Measurements from ENCODE around the gene FAM9A.
A peak's percentile ranks its signal among the peaks of the same experiment; 100 is the strongest.

Gene FAM9A

DNA sequence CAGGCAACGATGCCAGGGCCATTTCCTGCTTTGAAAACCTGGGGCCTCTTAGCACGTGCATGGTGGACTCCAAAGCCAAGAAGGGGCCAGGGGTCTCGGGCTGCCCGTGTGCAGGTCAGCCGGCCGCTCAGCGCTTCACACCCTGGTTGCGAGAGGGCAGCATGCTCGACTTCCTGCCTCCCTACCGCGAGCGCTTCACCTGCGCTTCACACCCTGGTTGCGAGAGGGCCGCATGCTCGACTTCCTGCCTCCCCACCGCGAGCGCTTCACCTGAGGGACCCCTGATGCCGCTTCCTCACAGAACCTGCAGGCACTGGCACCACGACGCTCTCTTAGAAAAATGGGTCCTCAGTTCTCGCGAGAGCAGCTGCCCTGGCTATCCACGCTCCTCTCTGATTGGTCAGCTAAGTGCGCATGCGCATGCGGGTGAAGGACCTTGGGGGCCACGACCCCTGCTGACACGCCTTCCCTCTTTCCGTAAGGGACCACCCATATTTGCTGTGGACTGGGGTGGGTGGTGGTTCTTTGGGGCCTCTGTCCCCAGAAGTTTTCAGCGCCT is at the start of gene FAM9A:
Gene FAM9A, minus strand, starts transcription at position 343 of the 559 bp plus-strand sequence. CDS start 1,212 bp downstream, outside the sequence.
- no peak for DNase-seq (ENCODE audit: low spot score)

DNA sequence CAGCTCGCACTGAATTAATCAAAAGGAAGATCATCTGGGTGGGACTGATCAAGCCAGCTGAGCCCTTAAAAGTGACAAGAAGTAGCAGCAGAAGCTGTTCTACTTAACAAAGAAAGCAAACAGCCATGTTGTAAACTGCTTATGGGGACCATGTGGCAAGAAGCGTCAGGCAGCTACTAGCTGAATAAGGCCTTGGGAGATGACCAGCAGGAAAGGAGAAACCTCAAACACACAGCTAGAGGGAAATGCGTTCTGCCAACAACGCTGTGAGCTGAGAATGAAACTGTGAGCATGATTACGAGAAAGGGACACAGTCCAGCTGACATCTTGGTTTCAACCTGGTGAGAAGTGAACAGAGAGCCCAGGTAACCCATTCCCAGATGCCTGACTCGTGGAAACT is 49.3 kb upstream of the FAM9A start:
- peak; percentile 5 for DNase-seq (ENCODE audit: low spot score)

DNA sequence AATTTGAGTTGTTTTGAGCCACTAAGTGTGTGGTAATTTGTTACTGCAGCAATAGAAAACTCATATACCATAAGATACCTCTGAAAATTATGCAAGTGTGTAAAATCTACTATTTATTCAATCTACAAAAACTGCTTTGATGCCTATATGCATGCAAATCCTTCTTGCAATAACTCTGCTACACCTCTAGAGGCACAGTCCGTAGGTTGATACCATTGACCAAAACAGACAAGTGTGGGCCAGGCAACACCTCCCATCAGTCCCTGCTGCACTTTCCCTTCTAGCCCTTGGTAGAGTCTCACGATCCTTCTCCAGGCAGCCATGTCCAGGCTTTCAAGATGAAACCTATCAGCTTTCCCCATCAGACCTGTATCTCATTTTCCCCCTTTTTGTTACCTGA is 48.8 kb upstream of the FAM9A start:
- no peak for DNase-seq (ENCODE audit: low spot score)

DNA sequence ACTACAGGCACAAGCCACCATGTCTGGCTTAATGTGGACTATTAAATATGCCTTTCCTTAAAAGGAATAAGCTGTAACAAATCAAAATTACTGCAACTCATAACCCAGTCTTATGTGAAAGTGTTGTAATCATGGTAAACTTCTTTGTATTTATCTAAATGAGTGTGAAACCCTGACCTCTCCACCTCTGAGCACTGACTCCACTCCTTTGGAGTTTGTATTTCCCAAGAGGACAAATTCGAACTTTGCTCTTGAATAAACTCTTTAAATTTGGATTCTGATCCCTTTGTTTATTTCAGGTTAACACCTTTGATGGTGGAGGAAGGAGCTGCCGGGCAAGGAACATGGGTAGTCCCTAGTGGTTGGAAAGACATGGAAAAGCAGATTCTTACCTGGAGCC is 48.3 kb upstream of the FAM9A start:
- DNase-seq (ENCODE audit: low spot score) = no peak

DNA sequence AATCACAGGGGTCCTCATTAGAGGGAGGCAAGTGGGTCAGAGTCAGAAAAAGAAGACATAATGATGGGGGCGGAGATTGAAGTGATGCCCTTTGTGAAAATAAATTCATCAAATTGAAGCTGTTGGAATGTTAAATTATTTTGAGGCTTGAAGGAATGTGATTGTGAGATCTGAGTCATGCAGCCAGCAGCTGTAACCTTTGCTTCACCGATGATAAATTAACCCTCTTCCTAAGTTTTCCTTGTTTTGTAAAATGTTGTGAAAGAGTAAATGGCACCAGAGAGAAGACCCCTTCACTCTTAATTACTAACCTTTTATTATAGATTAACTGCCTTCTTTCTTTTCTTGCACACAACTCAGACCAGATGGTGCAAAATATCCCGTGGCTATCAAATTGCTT is 47.7 kb upstream of the FAM9A start:
- no peak for DNase-seq (ENCODE audit: low spot score)

DNA sequence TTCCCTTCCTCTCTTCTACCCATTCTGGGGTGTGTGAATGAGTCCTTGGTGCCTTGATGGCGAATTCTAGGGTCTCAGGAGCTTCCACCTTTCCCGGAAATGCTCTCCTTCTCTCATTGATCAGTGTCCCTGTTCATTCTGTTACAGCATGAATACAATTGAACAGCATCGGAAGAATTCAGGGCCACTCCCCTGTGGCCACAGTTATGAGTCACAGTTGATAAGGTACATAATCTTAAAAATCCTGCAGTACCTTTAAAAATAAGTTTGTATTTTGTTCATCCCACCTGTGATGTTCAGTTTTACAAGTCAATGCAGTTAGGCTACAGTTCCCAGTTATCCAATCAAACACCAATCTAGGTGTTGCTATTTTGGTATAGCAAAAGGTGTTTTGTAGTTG is 47.3 kb upstream of the FAM9A start:
- DNase-seq (ENCODE audit: low spot score) = no peak

DNA sequence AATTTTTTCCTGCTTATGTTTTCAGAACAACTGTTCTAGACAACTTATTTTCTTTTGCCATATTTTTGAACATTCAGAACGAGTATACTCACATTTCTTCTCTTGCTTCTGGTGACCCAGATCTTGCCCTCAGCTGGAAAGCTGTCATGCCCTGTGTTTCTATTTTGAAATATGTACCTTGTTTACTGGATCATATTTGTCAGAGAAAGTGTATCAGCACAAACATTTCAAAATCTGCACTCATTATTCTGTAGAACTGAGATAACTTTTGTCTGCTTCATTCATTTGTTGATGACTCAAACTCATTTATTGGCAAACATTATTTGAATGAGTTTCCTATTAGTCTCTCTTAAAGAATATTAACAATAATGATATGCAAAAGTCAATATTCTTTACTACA is 46.2 kb upstream of the FAM9A start:
- DNase-seq (ENCODE audit: low spot score) = no peak

DNA sequence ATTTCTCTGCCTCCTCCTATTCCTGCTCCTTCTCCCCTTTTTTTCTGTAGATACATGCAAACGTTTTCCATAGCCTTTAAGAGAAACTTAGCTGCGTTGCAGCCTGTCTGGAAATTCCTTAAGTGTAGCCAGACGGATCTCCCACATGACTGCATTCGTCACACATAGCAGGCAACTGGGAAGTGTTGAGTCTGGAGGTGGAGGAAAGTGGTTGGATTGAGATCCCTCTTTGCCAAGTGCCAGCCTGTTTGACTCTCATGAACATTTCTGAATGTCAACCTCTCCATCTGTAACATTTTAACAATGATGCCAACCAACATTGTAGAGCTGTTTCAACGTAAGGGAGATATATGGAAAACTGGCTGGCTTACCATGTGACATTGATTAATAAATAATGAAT is 45.1 kb upstream of the FAM9A start:
- no peak for DNase-seq (ENCODE audit: low spot score)

DNA sequence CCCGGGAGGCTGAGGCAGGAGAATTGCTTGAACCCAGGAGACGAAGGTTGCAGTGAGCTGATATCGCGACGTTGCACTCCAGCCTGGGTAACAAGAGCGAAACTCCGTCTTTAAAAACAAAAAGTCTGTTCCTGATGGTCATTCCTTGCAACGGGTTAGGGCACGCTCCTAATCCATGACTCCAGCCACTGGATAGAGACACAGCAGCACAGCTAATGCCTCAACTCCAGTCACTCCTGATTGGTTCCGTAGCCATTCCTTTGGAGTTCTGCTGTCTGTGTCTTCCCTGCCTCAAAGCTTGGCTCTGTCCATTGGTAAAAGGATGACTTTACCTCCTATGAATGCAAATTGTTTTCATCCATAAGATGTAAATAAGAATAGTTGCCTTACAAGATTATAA is 44.3 kb upstream of the FAM9A start:
- no peak for DNase-seq (ENCODE audit: low spot score)

DNA sequence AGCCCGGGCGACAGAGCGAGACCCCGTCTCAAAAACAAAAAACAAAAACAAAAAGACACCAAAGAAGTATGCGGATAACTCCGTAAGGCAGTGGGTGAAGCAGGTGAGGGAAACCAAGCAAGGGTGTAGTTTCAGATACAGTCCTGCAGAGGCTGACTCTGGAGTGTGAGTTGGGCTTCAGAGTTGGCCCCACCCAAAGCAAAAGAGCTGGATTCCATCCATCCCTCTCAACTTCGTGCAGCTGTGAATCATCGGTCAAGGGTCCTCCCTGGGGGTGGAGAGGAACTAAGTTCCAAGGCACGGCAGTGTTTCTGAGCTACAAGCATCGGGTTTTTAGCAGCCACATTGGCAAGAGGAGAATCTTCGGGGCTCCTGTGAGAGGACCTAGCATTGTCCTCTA is 43.9 kb upstream of the FAM9A start:
- no peak for DNase-seq (ENCODE audit: low spot score)

DNA sequence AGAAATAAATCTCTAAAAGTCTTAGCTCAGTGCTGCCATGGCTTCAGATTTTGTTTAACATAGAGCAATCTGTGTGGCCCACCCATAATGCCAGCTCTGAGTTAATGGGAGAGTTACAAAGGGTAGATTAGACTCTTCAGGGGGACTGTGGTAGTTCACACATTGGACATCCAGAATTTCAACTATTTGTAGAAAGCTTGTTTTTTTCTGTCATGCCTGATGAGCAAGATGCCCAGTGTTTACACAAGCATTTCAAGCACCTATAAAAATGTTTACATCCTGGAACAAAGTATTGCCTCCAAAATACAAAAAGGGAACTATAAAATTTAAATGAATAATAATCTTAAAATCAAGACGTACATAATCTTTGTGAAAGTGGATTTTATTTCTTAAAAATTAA is 43.0 kb upstream of the FAM9A start:
- DNase-seq (ENCODE audit: low spot score) = no peak

DNA sequence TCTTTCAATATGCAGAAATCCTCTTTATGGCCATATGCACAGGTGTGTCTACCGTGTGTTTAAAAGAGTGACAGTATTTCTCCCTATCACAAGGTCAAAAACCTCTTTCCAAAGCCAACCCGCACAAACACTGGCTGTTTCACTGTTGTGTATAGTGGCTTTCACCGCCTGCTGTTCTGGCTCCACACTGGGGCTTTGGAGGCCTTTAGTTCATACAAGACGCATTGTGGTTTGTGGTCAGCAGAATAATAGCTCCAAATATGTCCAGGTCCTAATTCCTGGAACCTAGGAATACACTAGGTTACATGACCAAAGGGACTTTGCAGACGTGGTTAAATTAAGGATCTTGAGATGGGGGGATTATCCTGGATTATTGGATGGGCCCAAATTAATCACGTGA is 40.7 kb upstream of the FAM9A start:
- DNase-seq (ENCODE audit: low spot score) = no peak

DNA sequence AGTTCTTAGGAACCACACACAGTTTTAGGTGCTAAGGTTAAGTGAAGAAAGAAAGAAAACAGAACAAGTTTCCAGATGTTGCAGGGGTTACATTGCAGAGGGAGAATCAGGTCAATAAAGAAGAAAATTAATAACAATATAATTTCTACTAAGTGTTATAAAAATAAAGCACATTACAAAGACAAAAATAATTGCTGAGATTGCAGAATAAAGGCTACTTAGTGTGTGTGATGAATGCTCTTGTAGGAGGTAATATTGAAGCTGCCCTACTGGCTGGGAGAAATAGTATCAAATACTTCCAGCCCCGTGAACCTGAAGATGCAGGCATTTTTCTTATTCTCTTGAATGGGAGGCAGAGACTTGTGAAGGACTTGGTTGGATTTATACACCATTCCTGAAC is 33.2 kb upstream of the FAM9A start:
- no peak for DNase-seq (ENCODE audit: low spot score)

DNA sequence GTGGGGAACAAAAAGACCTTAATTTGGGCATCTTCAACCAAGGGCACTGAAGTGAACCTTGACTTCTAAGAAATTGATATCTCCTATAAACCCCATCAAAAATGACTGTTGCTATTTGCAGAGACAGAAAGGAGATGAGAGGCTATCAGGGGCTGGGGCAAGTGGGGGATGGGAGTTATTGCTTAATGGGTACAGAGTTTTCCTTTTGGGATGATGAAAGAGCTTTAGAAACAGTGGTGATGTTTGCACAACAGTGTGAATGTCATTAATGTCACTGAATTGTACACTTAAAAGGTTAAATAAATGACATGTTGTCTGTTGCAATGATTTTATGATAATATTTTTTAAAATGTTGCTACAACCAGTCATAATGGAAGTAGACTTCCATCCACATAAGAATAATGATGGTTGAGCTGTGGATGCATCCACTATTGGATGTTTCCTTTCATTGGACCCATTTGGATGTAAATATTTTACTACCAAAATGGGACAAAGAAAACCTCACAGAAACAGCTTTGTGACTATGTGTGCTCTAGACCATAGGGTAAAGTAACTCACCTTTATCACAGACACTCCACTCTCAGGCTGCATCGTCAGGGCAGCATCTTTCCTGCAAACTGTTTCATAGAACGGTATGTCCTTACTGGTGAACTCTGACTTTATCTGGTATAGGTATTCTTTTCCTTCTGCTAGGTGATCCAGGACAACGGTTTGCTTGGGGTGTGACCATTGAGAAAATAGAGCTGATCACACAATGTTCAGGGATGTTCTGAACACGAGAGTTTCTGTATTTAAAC is 31.6 kb upstream of the FAM9A start:
- DNase-seq (ENCODE audit: low spot score) = no peak

DNA sequence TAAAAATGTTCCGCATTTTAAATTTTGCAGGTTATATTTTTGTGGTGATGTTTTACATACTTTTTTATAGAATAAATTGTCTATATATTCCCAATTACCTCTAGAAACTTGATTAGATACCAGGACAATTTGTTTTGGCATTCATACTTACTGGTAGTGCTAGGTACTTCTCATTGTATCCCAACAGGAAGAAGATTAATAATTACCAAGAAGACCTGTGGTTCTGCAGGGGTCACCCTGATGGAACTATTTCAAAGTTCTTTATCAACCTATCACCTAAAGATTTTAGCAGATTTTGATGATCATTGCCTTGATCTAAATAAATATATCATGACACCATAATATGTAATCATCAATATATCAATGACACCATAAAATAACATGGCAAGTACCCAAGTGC is 22.5 kb upstream of the FAM9A start:
- DNase-seq (ENCODE audit: low spot score) = no peak

DNA sequence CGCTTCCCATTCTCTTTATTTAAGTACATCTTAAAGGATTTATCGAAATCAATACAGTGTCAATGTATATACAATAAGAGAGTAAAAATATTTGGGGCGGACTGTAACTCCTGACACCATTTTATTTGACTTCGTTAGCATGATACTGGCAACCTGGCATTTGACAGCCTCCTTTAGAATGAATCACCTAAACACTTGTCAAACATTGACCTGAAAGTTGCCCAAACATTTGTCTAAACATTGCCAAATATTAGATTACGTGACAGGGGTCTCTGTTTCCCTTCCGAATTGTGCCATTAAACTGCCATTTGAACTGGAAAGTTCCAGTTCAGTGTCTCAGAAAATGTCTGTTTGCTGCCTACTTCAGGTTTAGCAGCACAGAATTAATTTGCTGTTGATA is 20.8 kb upstream of the FAM9A start:
- DNase-seq (ENCODE audit: low spot score) = no peak

DNA sequence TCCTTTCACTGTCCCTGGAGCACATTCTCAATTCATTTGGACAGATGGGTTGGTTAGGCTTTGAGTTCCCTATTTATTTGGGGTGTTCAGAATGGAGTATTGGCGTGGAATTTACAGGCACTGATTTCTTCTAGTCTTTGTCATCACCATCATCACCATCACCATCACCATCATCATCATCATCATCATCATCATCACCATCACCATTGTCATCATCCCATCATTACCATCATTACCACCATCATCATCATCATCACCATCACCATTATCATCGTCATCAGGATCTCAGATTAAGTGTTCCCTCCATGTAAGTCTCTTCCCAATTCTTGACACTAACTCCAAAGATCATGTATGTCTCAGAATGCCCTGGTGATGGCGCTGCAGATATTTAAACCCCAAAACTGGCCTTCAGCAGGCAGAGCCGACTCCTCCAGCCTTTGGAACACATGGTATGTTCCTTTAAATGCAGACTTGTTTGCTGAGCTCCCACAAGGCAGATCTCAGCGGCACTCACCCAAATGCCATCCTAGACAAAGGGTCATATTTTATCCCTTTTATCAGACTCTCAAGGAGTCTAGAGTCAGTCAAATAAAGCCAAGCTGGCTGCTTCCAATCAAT is 19.8 kb upstream of the FAM9A start:
- DNase-seq (ENCODE audit: low spot score) = no peak

DNA sequence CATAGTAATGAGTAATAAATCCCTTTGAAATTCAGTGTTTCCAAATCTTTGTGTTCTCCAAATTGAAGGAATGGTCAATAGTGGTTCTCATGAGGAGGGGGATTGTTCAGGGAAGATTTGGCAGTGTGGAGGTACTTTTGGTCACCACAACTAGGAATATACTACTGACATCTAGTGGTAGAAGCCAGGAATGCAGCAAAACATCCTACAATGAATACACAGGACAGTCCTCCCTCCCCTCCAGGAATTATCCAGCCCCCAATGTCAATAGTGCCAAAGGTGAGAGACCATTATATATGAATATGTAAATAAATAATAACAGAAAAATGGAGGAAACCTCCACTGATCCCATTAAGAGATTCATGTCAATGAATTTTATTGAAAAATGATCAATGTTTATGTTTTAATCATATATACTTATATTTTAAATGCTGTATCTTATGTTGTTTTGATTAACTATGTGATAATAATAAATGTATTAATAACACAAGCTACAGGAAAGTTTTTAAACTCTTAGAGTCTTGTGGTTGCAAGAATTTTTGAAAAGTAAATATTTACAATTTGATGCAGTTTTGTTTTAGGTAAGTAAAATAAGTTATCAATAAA is 14.4 kb upstream of the FAM9A start:
- peak; percentile 38 for DNase-seq (ENCODE audit: low spot score)

DNA sequence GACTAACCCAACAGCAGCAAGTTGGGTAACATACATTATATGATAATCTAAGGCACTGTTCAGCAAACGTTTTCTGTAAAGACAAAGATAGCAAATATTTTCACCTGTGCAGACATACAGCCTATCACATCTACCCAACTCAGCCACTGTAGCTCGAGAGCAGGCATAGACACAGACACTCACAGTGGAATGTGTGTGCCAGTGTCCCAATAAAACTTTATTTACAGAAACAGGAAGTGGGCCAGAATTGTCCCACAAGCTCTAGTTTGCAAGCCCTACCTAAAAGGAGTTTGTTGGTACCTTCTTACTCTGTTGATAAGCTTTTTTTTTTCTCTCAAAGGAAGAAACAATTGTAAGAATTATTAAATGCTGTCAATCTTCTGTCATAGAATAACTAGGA is 11.9 kb upstream of the FAM9A start:
- no peak for DNase-seq (ENCODE audit: low spot score)

DNA sequence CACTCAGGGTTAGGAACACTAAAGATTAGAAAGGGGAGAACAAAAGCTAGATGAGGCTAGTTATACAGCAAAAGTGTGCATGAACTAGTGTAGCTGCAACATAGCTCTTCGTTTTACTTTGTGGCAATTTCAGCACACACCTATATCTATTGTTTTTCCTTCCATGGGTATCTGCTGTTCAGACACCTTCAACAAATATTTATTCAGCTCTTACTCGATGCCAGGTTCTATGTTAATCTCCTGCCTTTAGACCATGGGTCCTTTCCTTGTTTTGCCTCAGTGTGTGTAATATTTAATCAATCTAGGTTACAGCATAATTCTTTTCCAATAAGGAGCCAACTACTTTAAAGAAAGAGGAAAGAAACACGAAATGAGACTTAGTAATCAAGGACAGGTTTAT is 10.4 kb upstream of the FAM9A start:
- no peak for DNase-seq (ENCODE audit: low spot score)

DNA sequence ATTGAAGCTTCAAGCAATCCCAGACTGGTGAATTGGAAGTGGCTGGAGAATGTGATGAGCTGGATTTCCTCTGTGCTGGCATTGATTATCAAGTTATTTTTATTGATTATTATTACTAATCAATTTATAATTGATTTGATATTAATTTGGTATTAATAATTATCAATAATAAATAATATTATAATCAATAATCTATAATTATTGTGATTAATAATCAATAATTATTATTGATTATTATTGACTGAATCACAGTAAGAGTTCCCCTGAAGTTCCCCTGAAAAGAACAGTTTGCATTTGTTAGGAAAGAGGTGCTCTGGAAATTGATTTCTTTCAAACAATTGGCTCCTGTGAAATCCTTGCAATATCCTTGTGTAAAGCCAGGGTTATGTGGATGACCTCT is 7.5 kb upstream of the FAM9A start:
- DNase-seq (ENCODE audit: low spot score) = no peak

DNA sequence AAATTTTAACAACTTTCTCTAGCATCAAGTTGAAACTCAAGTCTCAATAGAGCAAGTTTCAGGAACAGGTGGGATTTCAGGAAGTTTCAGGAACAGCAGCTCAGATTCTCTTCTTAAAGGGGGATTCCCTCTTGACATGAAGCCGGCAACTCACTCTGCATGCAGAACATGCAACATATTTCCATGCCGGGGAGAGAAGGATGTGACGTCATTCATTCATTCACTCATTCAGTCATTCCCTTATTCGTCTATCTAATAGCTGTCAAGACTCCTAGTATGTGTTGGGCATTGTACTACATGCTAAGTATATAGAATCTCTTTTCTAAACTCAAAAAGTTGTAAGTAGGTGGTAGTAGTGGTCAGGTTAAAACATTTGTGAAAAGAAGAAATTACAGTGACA is 4.8 kb upstream of the FAM9A start:
- DNase-seq (ENCODE audit: low spot score) = no peak

DNA sequence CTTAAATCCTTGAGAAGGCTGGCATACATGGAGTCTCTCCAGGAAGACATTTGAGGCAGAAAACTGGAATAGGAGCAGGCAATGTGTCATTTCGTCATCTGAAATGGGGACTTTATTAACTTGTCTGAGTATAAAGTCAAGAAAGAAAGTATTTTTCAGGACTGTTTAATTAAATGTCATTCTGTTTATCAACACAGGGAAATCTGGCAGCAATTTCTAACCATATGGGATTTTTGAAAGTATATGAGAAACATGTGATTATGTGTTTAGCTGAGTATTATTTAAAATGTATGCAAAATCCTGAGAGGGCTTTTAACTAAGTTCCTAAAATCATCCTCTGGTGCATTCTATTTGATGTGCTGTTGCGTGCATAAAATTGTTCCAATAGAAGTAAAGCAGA is 3.9 kb upstream of the FAM9A start:
- DNase-seq (ENCODE audit: low spot score) = no peak

Data from cerebellar cortex (tissue), 1 donor.